SK-N-SH treated with all-trans-retinoic acid at 6 μM for 48 hours (cell line): Measurements from ENCODE around the gene CCDC54.

Experiments
- ATAC-seq: fragments of 200-7000 bp; cut with Tn5 transposase; 3 replicates; pipeline ENCODE4 v1.9.1; 2020; ENCODE audit warnings: mild to moderate bottlenecking, moderate library complexity
- ARNTL ChIP-seq: fragments of 450-650 bp; formaldehyde crosslinking; IDR thresholded peaks from 2 replicates; pipeline ENCODE4 v1.5.0; 2020; ENCODE audit warnings: low read depth, mild to moderate bottlenecking, moderate library complexity, borderline replicate concordance
- CREB5 ChIP-seq: fragments of 250-450 bp; sonication (Bioruptor Pico); IDR thresholded peaks from 2 replicates; pipeline ENCODE4 v1.5.1; 2020; ENCODE audit warnings: low read depth, mild to moderate bottlenecking, moderate library complexity
- CSDC2 ChIP-seq: fragments of 250-450 bp; sonication (Bioruptor Pico); IDR thresholded peaks from 2 replicates; pipeline ENCODE4 v1.5.0; 2020; ENCODE audit warnings: mild to moderate bottlenecking, moderate library complexity
- CSRNP3 ChIP-seq: fragments of 250-450 bp; sonication (Bioruptor Pico); IDR thresholded peaks from 2 replicates; pipeline ENCODE4 v1.5.1; 2021; ENCODE audit warnings: mild to moderate bottlenecking, moderate library complexity
- ESRRG ChIP-seq: fragments of 250-450 bp; sonication (Bioruptor Pico); IDR thresholded peaks from 2 replicates; pipeline ENCODE4 v1.6.1; 2021; ENCODE audit warnings: mild to moderate bottlenecking
- GLIS3 ChIP-seq: fragments of 250-450 bp; sonication (Bioruptor Pico); IDR thresholded peaks from 2 replicates; pipeline ENCODE4 v1.5.0; 2020; ENCODE audit warnings: mild to moderate bottlenecking, moderate library complexity
- ISL1 ChIP-seq: fragments of 250-450 bp; sonication (Bioruptor Pico); IDR thresholded peaks from 2 replicates; pipeline ENCODE4 v2.1.2; 2022; ENCODE audit warnings: mild to moderate bottlenecking, moderate library complexity
- OSR1 ChIP-seq: fragments of 250-450 bp; sonication (Bioruptor Pico); IDR thresholded peaks from 2 replicates; pipeline ENCODE4 v1.8.0; 2022; ENCODE audit warnings: moderate library complexity, mild to moderate bottlenecking, inconsistent platforms
- PATZ1 ChIP-seq: fragments of 250-450 bp; sonication (Bioruptor Pico); IDR thresholded peaks from 2 replicates; pipeline ENCODE4 v1.8.0; 2020; ENCODE audit warnings: mild to moderate bottlenecking, moderate library complexity, borderline replicate concordance
- POU6F1 ChIP-seq: fragments of 250-450 bp; sonication (Bioruptor Pico); IDR thresholded peaks from 2 replicates; pipeline ENCODE4 v1.8.0; 2021; ENCODE audit warnings: low read depth, mild to moderate bottlenecking, moderate library complexity, borderline replicate concordance
- PPARA ChIP-seq: fragments of 250-450 bp; sonication (Bioruptor Pico); IDR thresholded peaks from 2 replicates; pipeline ENCODE4 v1.5.0; 2020; ENCODE audit warnings: mild to moderate bottlenecking, borderline replicate concordance
- RARB ChIP-seq: fragments of 250-450 bp; sonication (Bioruptor Pico); IDR thresholded peaks from 2 replicates; pipeline ENCODE4 v1.8.0; 2021; ENCODE audit warnings: mild to moderate bottlenecking, moderate library complexity
- SNAI2 ChIP-seq: fragments of 250-450 bp; sonication (Bioruptor Pico); IDR thresholded peaks from 2 replicates; pipeline ENCODE4 v1.5.0; 2020; ENCODE audit warnings: mild to moderate bottlenecking, moderate library complexity
- TCF4 ChIP-seq: fragments of 250-450 bp; sonication (Bioruptor Pico); IDR thresholded peaks from 2 replicates; pipeline ENCODE4 v1.8.0; 2021; ENCODE audit warnings: mild to moderate bottlenecking, moderate library complexity, borderline replicate concordance
- TOX ChIP-seq: fragments of 250-450 bp; sonication (Bioruptor Pico); IDR thresholded peaks from 2 replicates; pipeline ENCODE4 v1.8.0; 2021; ENCODE audit warnings: mild to moderate bottlenecking, moderate library complexity, borderline replicate concordance
- TSHZ2 ChIP-seq: fragments of 250-450 bp; sonication (Bioruptor Pico); IDR thresholded peaks from 2 replicates; pipeline ENCODE4 v1.5.0; 2020; ENCODE audit warnings: mild to moderate bottlenecking, moderate library complexity
- ZC3H10 ChIP-seq: fragments of 250-450 bp; sonication (Bioruptor Pico); IDR thresholded peaks from 2 replicates; pipeline ENCODE4 v1.5.1; 2021; ENCODE audit warnings: mild to moderate bottlenecking, moderate library complexity
- ZFP3 ChIP-seq: fragments of 250-450 bp; sonication (Bioruptor Pico); IDR thresholded peaks from 2 replicates; pipeline ENCODE4 v1.5.0; 2020; ENCODE audit warnings: mild to moderate bottlenecking, moderate library complexity
- ZFP30 ChIP-seq: fragments of 450-650 bp; formaldehyde crosslinking; IDR thresholded peaks from 2 replicates; pipeline ENCODE4 v1.5.0; 2022; ENCODE audit warnings: mild to moderate bottlenecking, moderate library complexity
- ZNF565 ChIP-seq: fragments of 450-650 bp; formaldehyde crosslinking; conservative IDR thresholded peaks from 2 replicates; pipeline ENCODE4 v1.5.0; 2020; ENCODE audit warnings: low read depth, mild to moderate bottlenecking, moderate library complexity
- ZNF70 ChIP-seq: fragments of 450-650 bp; formaldehyde crosslinking; IDR thresholded peaks from 2 replicates; pipeline ENCODE4 v1.5.0; 2020; ENCODE audit warnings: mild to moderate bottlenecking, moderate library complexity
- ZNF8 ChIP-seq: fragments of 450-650 bp; formaldehyde crosslinking; IDR thresholded peaks from 2 replicates; pipeline ENCODE4 v1.5.0; 2020; ENCODE audit warnings: mild to moderate bottlenecking, moderate library complexity

Gene CCDC54

GRCh38 chr3:107411056-107411455 is 33.8 kb downstream of the CCDC54 start:
- no peak for ATAC-seq
- TF ChIP-seq RARB (CRISPR knock-in tag), result no peak
- no peak for TF ChIP-seq ZFP30 (CRISPR knock-in tag)
- no peak for TF ChIP-seq GLIS3
- TF ChIP-seq ISL1 (CRISPR knock-in tag), result no peak
- TF ChIP-seq CSDC2, result no peak
- no peak for TF ChIP-seq ZC3H10 (CRISPR knock-in tag)
- no peak for TF ChIP-seq CSRNP3 (CRISPR knock-in tag)
- TF ChIP-seq TSHZ2 (CRISPR knock-in tag), result no peak
- TF ChIP-seq PATZ1, result no peak
- TF ChIP-seq ZNF70 (CRISPR knock-in tag), result no peak
- no peak for TF ChIP-seq CREB5 (CRISPR knock-in tag)
- TF ChIP-seq ZNF8 (CRISPR knock-in tag), result no peak
- TF ChIP-seq SNAI2 (CRISPR knock-in tag), result no peak
- no peak for TF ChIP-seq TOX (CRISPR knock-in tag)
- TF ChIP-seq POU6F1 (CRISPR knock-in tag), result no peak
- TF ChIP-seq PPARA (CRISPR knock-in tag), result no peak
- TF ChIP-seq TCF4 (CRISPR knock-in tag), result no peak
- TF ChIP-seq OSR1 (CRISPR knock-in tag), result no peak
- no peak for TF ChIP-seq ZNF565 (CRISPR knock-in tag)
- no peak for TF ChIP-seq ARNTL (CRISPR knock-in tag)
- TF ChIP-seq, all 23 proteins: peak for 0

- TF ChIP-seq RARB (CRISPR knock-in tag) (no peak), TOX (CRISPR knock-in tag) (no peak), CSRNP3 (CRISPR knock-in tag) (no peak), PPARA (CRISPR knock-in tag) (no peak), ZFP3 (no peak), ZNF70 (CRISPR knock-in tag) (no peak), TCF4 (CRISPR knock-in tag) (no peak), POU6F1 (CRISPR knock-in tag) (no peak), ZNF8 (CRISPR knock-in tag) (no peak), ZFP30 (CRISPR knock-in tag) (no peak), ESRRG (no peak), TSHZ2 (CRISPR knock-in tag) (no peak), ZC3H10 (CRISPR knock-in tag) (no peak), OSR1 (CRISPR knock-in tag) (no peak), ZNF565 (CRISPR knock-in tag) (no peak), GLIS3 (no peak)
- no peak for ATAC-seq
Observed at GRCh38 chr3:107411779-107412178, 34.5 kb downstream of the CCDC54 start.
